ENCODE results near the gene TMEM258.

- TF ChIP-seq MAZ (IDR thresholded peaks at IDR 0.05; ENCODE audit: borderline replicate concordance, low read depth, low read length) (no peak), CTCF (conservative IDR thresholded peaks at IDR 0.05; ENCODE audit: low read depth, low read length) (no peak), POLR2A (IDR thresholded peaks at IDR 0.05; ENCODE audit: low read depth, low read length) (no peak), MXI1 (IDR thresholded peaks at IDR 0.05; ENCODE audit: borderline replicate concordance, low read depth, low read length) (no peak), RAD21 (IDR thresholded peaks at IDR 0.05; ENCODE audit: low read length) (no peak), RCOR1 (IDR thresholded peaks at IDR 0.05; ENCODE audit: insufficient replicate concordance, low read length) (no peak), FOS (IDR thresholded peaks at IDR 0.05; ENCODE audit: low read depth, low read length) (no peak), USF2 (IDR thresholded peaks at IDR 0.05; ENCODE audit: low read depth, low read length) (no peak)
Measured at GRCh38 chr11:61739413-61739812, 53.0 kb downstream of the TMEM258 start.

Data from IMR-90 (cell line).